HL-60 (cell line): ENCODE measurements around the gene PKN2.

ENCODE experiments used
- GABPA ChIP-seq: IDR thresholded peaks from 2 replicates; pipeline ENCODE4 v1.6.1; 2012; ENCODE audit warnings: low read depth
- POLR2AphosphoS5 ChIP-seq: IDR thresholded peaks from 2 replicates; pipeline ENCODE4 v1.6.1; 2012; ENCODE audit warnings: low read depth
- SPI1 ChIP-seq: IDR thresholded peaks from 2 replicates; pipeline ENCODE4 v1.6.1; 2012; ENCODE audit warnings: low read depth, mild to moderate bottlenecking, borderline replicate concordance
- TF ChIP-seq, protein P1 (sequence below): IDR thresholded peaks from one replicate; pipeline ENCODE4 v1.5.1; 2011; ENCODE audit warnings: low read length, control low read depth, inconsistent platforms; ENCODE audit not compliant: insufficient read depth
- TF ChIP-seq, protein P2 (sequence below): IDR thresholded peaks from 2 replicates; pipeline ENCODE4 v1.6.1; 2012; ENCODE audit warnings: low read depth; ENCODE audit not compliant: insufficient replicate concordance

DNA sequence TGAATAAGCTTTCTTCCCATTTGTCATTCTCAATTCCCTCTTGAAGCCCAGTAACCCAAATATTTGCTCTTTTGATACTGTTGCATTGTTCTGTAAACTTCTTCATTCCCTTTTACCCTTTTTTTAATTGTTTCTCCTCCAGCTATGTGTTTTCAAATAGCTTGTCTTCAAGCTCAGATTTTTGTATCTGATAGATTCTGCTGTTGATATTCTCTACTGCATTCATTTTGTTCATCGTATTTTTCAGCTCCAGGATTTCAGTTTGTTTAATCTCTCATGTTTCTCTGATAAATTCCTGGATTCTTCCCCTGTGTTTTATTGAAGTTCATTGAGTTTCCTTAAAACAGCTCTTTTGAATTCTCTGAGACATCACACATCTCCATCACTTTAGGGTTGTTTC, 51.8 kb downstream of the PKN2 start:
- TF ChIP-seq POLR2AphosphoS5 (no peak), SPI1 (no peak), GABPA (no peak)
- TF ChIP-seq, protein P1, sequence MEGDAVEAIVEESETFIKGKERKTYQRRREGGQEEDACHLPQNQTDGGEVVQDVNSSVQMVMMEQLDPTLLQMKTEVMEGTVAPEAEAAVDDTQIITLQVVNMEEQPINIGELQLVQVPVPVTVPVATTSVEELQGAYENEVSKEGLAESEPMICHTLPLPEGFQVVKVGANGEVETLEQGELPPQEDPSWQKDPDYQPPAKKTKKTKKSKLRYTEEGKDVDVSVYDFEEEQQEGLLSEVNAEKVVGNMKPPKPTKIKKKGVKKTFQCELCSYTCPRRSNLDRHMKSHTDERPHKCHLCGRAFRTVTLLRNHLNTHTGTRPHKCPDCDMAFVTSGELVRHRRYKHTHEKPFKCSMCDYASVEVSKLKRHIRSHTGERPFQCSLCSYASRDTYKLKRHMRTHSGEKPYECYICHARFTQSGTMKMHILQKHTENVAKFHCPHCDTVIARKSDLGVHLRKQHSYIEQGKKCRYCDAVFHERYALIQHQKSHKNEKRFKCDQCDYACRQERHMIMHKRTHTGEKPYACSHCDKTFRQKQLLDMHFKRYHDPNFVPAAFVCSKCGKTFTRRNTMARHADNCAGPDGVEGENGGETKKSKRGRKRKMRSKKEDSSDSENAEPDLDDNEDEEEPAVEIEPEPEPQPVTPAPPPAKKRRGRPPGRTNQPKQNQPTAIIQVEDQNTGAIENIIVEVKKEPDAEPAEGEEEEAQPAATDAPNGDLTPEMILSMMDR = no peak
- TF ChIP-seq, protein P2, sequence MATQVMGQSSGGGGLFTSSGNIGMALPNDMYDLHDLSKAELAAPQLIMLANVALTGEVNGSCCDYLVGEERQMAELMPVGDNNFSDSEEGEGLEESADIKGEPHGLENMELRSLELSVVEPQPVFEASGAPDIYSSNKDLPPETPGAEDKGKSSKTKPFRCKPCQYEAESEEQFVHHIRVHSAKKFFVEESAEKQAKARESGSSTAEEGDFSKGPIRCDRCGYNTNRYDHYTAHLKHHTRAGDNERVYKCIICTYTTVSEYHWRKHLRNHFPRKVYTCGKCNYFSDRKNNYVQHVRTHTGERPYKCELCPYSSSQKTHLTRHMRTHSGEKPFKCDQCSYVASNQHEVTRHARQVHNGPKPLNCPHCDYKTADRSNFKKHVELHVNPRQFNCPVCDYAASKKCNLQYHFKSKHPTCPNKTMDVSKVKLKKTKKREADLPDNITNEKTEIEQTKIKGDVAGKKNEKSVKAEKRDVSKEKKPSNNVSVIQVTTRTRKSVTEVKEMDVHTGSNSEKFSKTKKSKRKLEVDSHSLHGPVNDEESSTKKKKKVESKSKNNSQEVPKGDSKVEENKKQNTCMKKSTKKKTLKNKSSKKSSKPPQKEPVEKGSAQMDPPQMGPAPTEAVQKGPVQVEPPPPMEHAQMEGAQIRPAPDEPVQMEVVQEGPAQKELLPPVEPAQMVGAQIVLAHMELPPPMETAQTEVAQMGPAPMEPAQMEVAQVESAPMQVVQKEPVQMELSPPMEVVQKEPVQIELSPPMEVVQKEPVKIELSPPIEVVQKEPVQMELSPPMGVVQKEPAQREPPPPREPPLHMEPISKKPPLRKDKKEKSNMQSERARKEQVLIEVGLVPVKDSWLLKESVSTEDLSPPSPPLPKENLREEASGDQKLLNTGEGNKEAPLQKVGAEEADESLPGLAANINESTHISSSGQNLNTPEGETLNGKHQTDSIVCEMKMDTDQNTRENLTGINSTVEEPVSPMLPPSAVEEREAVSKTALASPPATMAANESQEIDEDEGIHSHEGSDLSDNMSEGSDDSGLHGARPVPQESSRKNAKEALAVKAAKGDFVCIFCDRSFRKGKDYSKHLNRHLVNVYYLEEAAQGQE = no peak
